ENCODE data around the gene PALS1. TPM values are rescaled to one million over a fixed set of nuclear protein-coding genes. Genes with fewer than 3 reads are reported as not detected.
"Not testable (repeated sequence)": the region's sequence is repeated elsewhere in the genome, so short reads cannot be mapped to it uniquely, and the experiment has no call there.

PALS1 gene
- total and polyA plus RNA-seq, 2 of the 8 experiments (the other 6 are each of a cell fraction or from before 2014, with no cell fraction given), result 6.7 to 25.1 TPM

DNA sequence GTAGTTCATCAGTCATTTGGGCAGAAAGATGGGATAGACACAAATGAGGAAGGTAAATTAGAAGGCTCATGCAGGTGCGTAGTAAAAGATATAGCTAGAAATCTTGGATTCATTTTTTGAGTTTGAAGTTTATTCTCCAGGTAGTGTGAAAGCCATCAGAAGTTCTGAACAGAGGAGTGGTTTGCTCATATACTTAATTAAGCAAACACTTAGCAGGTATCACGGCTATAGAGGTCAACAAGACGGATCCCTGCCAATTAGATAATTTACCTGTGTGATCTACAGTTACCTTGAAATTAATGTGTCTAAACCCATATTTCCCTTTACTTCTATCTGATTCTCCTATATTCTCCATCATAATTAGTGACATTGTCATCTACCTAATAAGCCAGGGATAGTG, 29.7 kb downstream of the PALS1 start (continued):
- TF ChIP-seq CEBPB (IDR thresholded peaks at IDR 0.05; ENCODE audit: low read depth, low read length), result no peak
- TF ChIP-seq NANOG (IDR thresholded peaks at IDR 0.05; ENCODE audit: insufficient read depth, low read depth, low read length, poor library complexity, severe bottlenecking), result no peak
- TF ChIP-seq, protein P1, sequence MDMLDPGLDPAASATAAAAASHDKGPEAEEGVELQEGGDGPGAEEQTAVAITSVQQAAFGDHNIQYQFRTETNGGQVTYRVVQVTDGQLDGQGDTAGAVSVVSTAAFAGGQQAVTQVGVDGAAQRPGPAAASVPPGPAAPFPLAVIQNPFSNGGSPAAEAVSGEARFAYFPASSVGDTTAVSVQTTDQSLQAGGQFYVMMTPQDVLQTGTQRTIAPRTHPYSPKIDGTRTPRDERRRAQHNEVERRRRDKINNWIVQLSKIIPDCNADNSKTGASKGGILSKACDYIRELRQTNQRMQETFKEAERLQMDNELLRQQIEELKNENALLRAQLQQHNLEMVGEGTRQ (IDR thresholded peaks at IDR 0.05; ENCODE audit: low read length), result no peak

DNA sequence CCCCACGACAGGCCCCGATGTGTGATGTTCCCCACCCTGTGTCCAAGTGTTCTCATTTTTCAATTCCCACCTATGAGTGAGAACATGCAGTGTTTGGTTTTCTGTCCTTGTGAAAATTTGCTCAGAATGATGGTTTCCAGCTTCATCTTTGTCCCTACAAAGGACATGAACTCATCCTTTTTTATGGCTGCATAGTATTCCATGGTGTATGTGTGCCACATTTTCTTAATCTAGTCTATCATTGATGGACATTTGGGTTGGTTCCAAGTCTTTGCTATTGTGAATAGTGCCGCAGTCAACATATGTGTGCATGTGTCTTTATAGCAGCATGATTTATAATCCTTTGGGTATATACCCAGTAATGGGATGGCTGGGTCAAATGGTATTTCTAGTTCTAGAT, 32.0 kb downstream of the PALS1 start:
- not testable (repeated sequence) for FAIRE-seq

More for the DNA sequence above, 32.0 kb downstream of the PALS1 start:
- H2AK5ac ChIP-seq (ENCODE audit: low read depth, low read length); H2BK15ac ChIP-seq (ENCODE audit: low read length); H4K5ac ChIP-seq (ENCODE audit: insufficient read length, low read depth, low read length); POLR2A ChIA-PET (ENCODE audit: partially characterized antibody); H4K20me1 ChIP-seq (replicated peaks in 1 of 2; ENCODE audit: control insufficient read depth in 1 of 2, insufficient read depth in 2 of 2, low read length in 2 of 2); H2BK5ac ChIP-seq (ENCODE audit: low read depth, low read length); H2BK12ac ChIP-seq (ENCODE audit: low read depth, low read length); H3K27me3 ChIP-seq (replicated peaks in 1 of 4; ENCODE audit: control insufficient read depth in 3 of 4, extremely low read depth in 1 of 4, insufficient read depth in 3 of 4, low read length in 3 of 4); H2BK120ac ChIP-seq (replicated peaks; ENCODE audit: low read depth, low read length); H3K9me3 ChIP-seq (ENCODE audit: insufficient read depth in 2 of 2, low read depth in 1 of 2, low read length in 1 of 2); H3K23me2 ChIP-seq (ENCODE audit: low read depth, low read length); H3K4ac ChIP-seq (replicated peaks; ENCODE audit: insufficient read length, low read depth, low read length); H4K91ac ChIP-seq (replicated peaks; ENCODE audit: insufficient read length, low read length); H3K56ac ChIP-seq (replicated peaks; ENCODE audit: insufficient read length, low read depth, low read length); H4K8ac ChIP-seq (ENCODE audit: extremely low read depth, insufficient read depth, low read length); H3K79me1 ChIP-seq (ENCODE audit: low read depth, low read length); H3K14ac ChIP-seq (ENCODE audit: insufficient read length); H3K4me3 ChIP-seq (ENCODE audit: extremely low read depth in 1 of 4, insufficient read depth in 2 of 4, low read depth in 3 of 4, low read length in 4 of 4); H3K23ac ChIP-seq (ENCODE audit: insufficient read length); H3K36me3 ChIP-seq (ENCODE audit: control insufficient read depth in 2 of 4, insufficient read depth in 4 of 4, low read length in 3 of 4); H2AFZ ChIP-seq (ENCODE audit: low read length); H3K9ac ChIP-seq (replicated peaks in 1 of 4; ENCODE audit: extremely low read depth in 1 of 4, low read depth in 3 of 4, low read length in 3 of 4); DNase-seq (ENCODE audit: low read depth in 1 of 2, low spot score in 2 of 2); H2BK20ac ChIP-seq (ENCODE audit: low read length); CTCF ChIA-PET (ENCODE audit: partially characterized antibody); H3K18ac ChIP-seq (ENCODE audit: extremely low read depth, low read length); H3K4me2 ChIP-seq (ENCODE audit: insufficient read depth in 1 of 2, low read depth in 2 of 2, low read length in 2 of 2); H3K27ac ChIP-seq (ENCODE audit: low read depth, low read length): not testable (repeated sequence)
- Histone ChIP-seq H3K79me2 (ENCODE audit: control insufficient read depth in 1 of 2, insufficient read depth in 2 of 2, low read length in 2 of 2) (peaks cover 0 to 48% of the 10 kb centered on the region in 2 experiments; a peak in 3 of 4 replicates), H3K4me1 (replicated peaks in 1 of 4; ENCODE audit: control insufficient read depth in 3 of 4, insufficient read depth in 4 of 4, low read length in 3 of 4) (peaks cover 3 to 12% (median 6%) of the 10 kb centered on the region in 4 experiments; a peak in 6 of 7 replicates)
- 93% methylated on average over 3 of the region's 3 CpGs; no CpG with 5 or more reads in 1 of the 2 experiments for WGBS, 2 experiments (ENCODE audit: extremely low coverage in 1 of 2, insufficient coverage in 1 of 2, insufficient read length in 1 of 2, insufficient replicate concordance in 2 of 2, low coverage in 1 of 2, low lambda C conversion rate in 2 of 2, missing lambda C conversion rate in 1 of 2)
